Limb (tissue), 2 donors: Measurements from ENCODE around the gene SLC46A2.

ENCODE experiments used
- DNase-seq, 2 donors: peaks; one replicate each; pipeline ENCODE4 v3.0.0-alpha.2; 2016; ENCODE audit errors: extremely low spot score in 2 of 2

The SLC46A2 gene

GRCh38 chr9:112831281-112831851, 59.3 kb downstream of the SLC46A2 start:
- DNase-seq, result no peak
